ENCODE data around the gene ANKUB1.
"Not testable (repeated sequence)": the region's sequence is repeated elsewhere in the genome, so short reads cannot be mapped to it uniquely, and the experiment has no call there.

The ANKUB1 gene

GRCh38 chr3:149792452-149793270, at the start of gene ANKUB1:
Gene ANKUB1, minus strand, starts transcription at chr3:149792554. Its CDS starts 188 bp downstream, at chr3:149792366.
- Histone ChIP-seq H3K4me3 (ENCODE audit: low read depth in 1 of 2, low read length in 2 of 2) (no peak within 1 kb of the TSS), H3K79me2 (ENCODE audit: insufficient read depth, low read length) (no peaks in the 10 kb centered on the region), H3K4me1 (ENCODE audit: insufficient read depth, low read length) (no peaks in the 10 kb centered on the region), H3K27ac (ENCODE audit: low read length) (no peak within 1 kb of the TSS), H3K36me3 (ENCODE audit: insufficient read depth, low read length) (no peaks in the 10 kb centered on the region), H3K9ac (ENCODE audit: low read depth, low read length) (no peak within 1 kb of the TSS), H3K27me3 (ENCODE audit: insufficient read depth, low read length, poor library complexity) (peaks cover 16% of the 10 kb centered on the region), H3K4me2 (ENCODE audit: insufficient read depth, low read length) (no peak within 1 kb of the TSS), H2AFZ (ENCODE audit: low read depth, low read length) (no peak within 1 kb of the TSS), H3K9me3 (ENCODE audit: insufficient read depth, low read length, severe bottlenecking) (no peaks in the 10 kb centered on the region), H4K20me1 (ENCODE audit: insufficient read depth, low read length) (no peaks in the 10 kb centered on the region)
- no peak for ATAC-seq (ENCODE audit: insufficient read depth, low read depth)
- TF ChIP-seq CTCF (IDR thresholded peaks at IDR 0.05; ENCODE audit: borderline replicate concordance, extremely low read depth, low read length, poor library complexity, severe bottlenecking) (no peak), EZH2 (IDR thresholded peaks at IDR 0.05; ENCODE audit: borderline replicate concordance, low read depth, low read length, severe bottlenecking) (no peak)
- DNase-seq: no peak

- no peak overlapping the region for H3K4me2 ChIP-seq (ENCODE audit: insufficient read depth, low read length)
- H3K27me3 ChIP-seq (ENCODE audit: insufficient read depth, low read length, poor library complexity): no peaks in the 10 kb centered on the region
- no peak overlapping the region for H3K27ac ChIP-seq (ENCODE audit: low read length)
- peaks cover 13% of the 10 kb centered on the region; the same call in 1 of the 2 replicates for H3K36me3 ChIP-seq (ENCODE audit: insufficient read depth, low read length)
- ATAC-seq (ENCODE audit: insufficient read depth, low read depth): no peak
- no peak overlapping the region for H2AFZ ChIP-seq (ENCODE audit: low read depth, low read length)
- peaks cover 77% of the 10 kb centered on the region for H3K79me2 ChIP-seq (ENCODE audit: insufficient read depth, low read length)
- no peak for TF ChIP-seq EZH2 (IDR thresholded peaks at IDR 0.05; ENCODE audit: borderline replicate concordance, low read depth, low read length, severe bottlenecking)
- TF ChIP-seq CTCF (IDR thresholded peaks at IDR 0.05; ENCODE audit: borderline replicate concordance, extremely low read depth, low read length, poor library complexity, severe bottlenecking): no peak
- peaks cover 6% of the 10 kb centered on the region; the same call in 1 of the 2 replicates for H4K20me1 ChIP-seq (ENCODE audit: insufficient read depth, low read length)
- no peak overlapping the region for H3K4me3 ChIP-seq (ENCODE audit: low read depth in 1 of 2, low read length in 2 of 2)
- H3K9me3 ChIP-seq (ENCODE audit: insufficient read depth, low read length, severe bottlenecking): peaks cover 34% of the 10 kb centered on the region
- no peaks in the 10 kb centered on the region for H3K4me1 ChIP-seq (ENCODE audit: insufficient read depth, low read length)
- DNase-seq: no peak
- H3K9ac ChIP-seq (ENCODE audit: low read depth, low read length): no peak overlapping the region
Observed at GRCh38 chr3:149839896-149840295, 47.5 kb upstream of the ANKUB1 start.

- DNase-seq; H3K27ac ChIP-seq (ENCODE audit: low read length); H3K9ac ChIP-seq (ENCODE audit: low read depth, low read length); ATAC-seq (ENCODE audit: insufficient read depth, low read depth); H3K4me1 ChIP-seq (ENCODE audit: insufficient read depth, low read length); H2AFZ ChIP-seq (ENCODE audit: low read depth, low read length); H4K20me1 ChIP-seq (ENCODE audit: insufficient read depth, low read length); H3K27me3 ChIP-seq (ENCODE audit: insufficient read depth, low read length, poor library complexity); H3K4me2 ChIP-seq (ENCODE audit: insufficient read depth, low read length); H3K4me3 ChIP-seq (ENCODE audit: low read depth in 1 of 2, low read length in 2 of 2): not testable (repeated sequence)
- peaks cover 13% of the 10 kb centered on the region; the same call in 1 of the 2 replicates for H3K36me3 ChIP-seq (ENCODE audit: insufficient read depth, low read length)
- peaks cover 38% of the 10 kb centered on the region for H3K9me3 ChIP-seq (ENCODE audit: insufficient read depth, low read length, severe bottlenecking)
- H3K79me2 ChIP-seq (ENCODE audit: insufficient read depth, low read length): peaks cover 77% of the 10 kb centered on the region
Observed at GRCh38 chr3:149839469-149839868, 47.1 kb upstream of the ANKUB1 start.

GRCh38 chr3:149838491-149838890, 46.1 kb upstream of the ANKUB1 start:
- H3K79me2 ChIP-seq (ENCODE audit: insufficient read depth, low read length): peaks cover 76% of the 10 kb centered on the region

More at GRCh38 chr3:149838491-149838890, 46.1 kb upstream of the ANKUB1 start:
- not testable (repeated sequence) for H3K9ac ChIP-seq (ENCODE audit: low read depth, low read length); H2AFZ ChIP-seq (ENCODE audit: low read depth, low read length); H3K4me3 ChIP-seq (ENCODE audit: low read depth in 1 of 2, low read length in 2 of 2); H3K27ac ChIP-seq (ENCODE audit: low read length); ATAC-seq (ENCODE audit: insufficient read depth, low read depth); DNase-seq; H3K4me1 ChIP-seq (ENCODE audit: insufficient read depth, low read length); H4K20me1 ChIP-seq (ENCODE audit: insufficient read depth, low read length); H3K4me2 ChIP-seq (ENCODE audit: insufficient read depth, low read length); H3K27me3 ChIP-seq (ENCODE audit: insufficient read depth, low read length, poor library complexity)
- peaks cover 47% of the 10 kb centered on the region for H3K9me3 ChIP-seq (ENCODE audit: insufficient read depth, low read length, severe bottlenecking)
- peaks cover 13% of the 10 kb centered on the region; the same call in 1 of the 2 replicates for H3K36me3 ChIP-seq (ENCODE audit: insufficient read depth, low read length)
